HEK293T (cell line): ENCODE measurements around the gene RNASEH2A.

Experiments
- ARNT ChIP-seq: fragments of 450-650 bp; IDR thresholded peaks from 2 replicates; pipeline ENCODE4 v1.6.1; 2017; ENCODE audit warnings: mild to moderate bottlenecking
- BHLHE40 ChIP-seq: fragments of 450-650 bp; IDR thresholded peaks from 2 replicates; pipeline ENCODE4 v1.6.1; 2016; ENCODE audit warnings: mild to moderate bottlenecking, moderate library complexity, borderline replicate concordance
- CTBP1 ChIP-seq: fragments of 450-650 bp; IDR thresholded peaks from 2 replicates; pipeline ENCODE4 v1.6.1; 2016; ENCODE audit warnings: borderline replicate concordance
- ELF4 ChIP-seq: fragments of 450-650 bp; IDR thresholded peaks from 2 replicates; pipeline ENCODE4 v1.6.1; 2017; ENCODE audit warnings: antibody characterized with exemption
- FOXA1 ChIP-seq: fragments of 450-650 bp; IDR thresholded peaks from 2 replicates; pipeline ENCODE4 v1.6.1; 2016; ENCODE audit warnings: mild to moderate bottlenecking
- FOXK2 ChIP-seq: fragments of 450-650 bp; IDR thresholded peaks from 2 replicates; pipeline ENCODE4 v1.6.1; 2016; ENCODE audit warnings: mild to moderate bottlenecking
- FOXM1 ChIP-seq: fragments of 450-650 bp; IDR thresholded peaks from 2 replicates; pipeline ENCODE4 v1.6.1; 2017; ENCODE audit warnings: mild to moderate bottlenecking, borderline replicate concordance
- HDGF ChIP-seq: fragments of 450-650 bp; IDR thresholded peaks from 2 replicates; pipeline ENCODE4 v1.6.1; 2017; ENCODE audit warnings: antibody characterized with exemption, borderline replicate concordance
- L3MBTL2 ChIP-seq: fragments of 450-650 bp; conservative IDR thresholded peaks from 2 replicates; pipeline ENCODE4 v1.6.1; 2016; ENCODE audit warnings: mild to moderate bottlenecking
- NFRKB ChIP-seq: fragments of 450-650 bp; IDR thresholded peaks from 2 replicates; pipeline ENCODE4 v1.6.1; 2016; ENCODE audit warnings: mild to moderate bottlenecking, moderate library complexity
- PKNOX1 ChIP-seq: fragments of 450-650 bp; IDR thresholded peaks from 2 replicates; pipeline ENCODE4 v1.6.1; 2016
- SP1 ChIP-seq: fragments of 450-650 bp; IDR thresholded peaks from 2 replicates; pipeline ENCODE4 v1.6.1; 2017
- TARDBP ChIP-seq: fragments of 450-650 bp; IDR thresholded peaks from 2 replicates; pipeline ENCODE4 v1.6.1; 2016
- ZNF384 ChIP-seq: fragments of 450-650 bp; IDR thresholded peaks from 2 replicates; pipeline ENCODE4 v1.6.1; 2016

- no peak for TF ChIP-seq L3MBTL2
- TF ChIP-seq ELF4 = no peak
- no peak for TF ChIP-seq FOXM1
- TF ChIP-seq TARDBP = no peak
- TF ChIP-seq CTBP1 = no peak
- TF ChIP-seq ZNF384 = no peak
- no peak for TF ChIP-seq FOXA1
- TF ChIP-seq NFRKB = no peak
- no peak for TF ChIP-seq BHLHE40
- TF ChIP-seq SP1 = no peak
- TF ChIP-seq PKNOX1 = no peak
- TF ChIP-seq FOXK2 = no peak
- TF ChIP-seq ARNT = no peak
- no peak for TF ChIP-seq HDGF
These were observed 41.1 kb downstream of the RNASEH2A start for GRCh38 chr19:12847159-12848139.
